ENCODE measurements around the gene MICAL2.

GRCh38 chr11:12193515-12194336, 83.3 kb downstream of the MICAL2 start:
- TF ChIP-seq CTCF (IDR thresholded peaks at IDR 0.05) = no peak
- no peak for TF ChIP-seq POLR2A (IDR thresholded peaks at IDR 0.05; ENCODE audit: low read depth)
- no peak for TF ChIP-seq POLR2AphosphoS5 (IDR thresholded peaks at IDR 0.05)
- no peak for TF ChIP-seq EP300 (IDR thresholded peaks at IDR 0.05)

Measured in esophagus muscularis mucosa (tissue), 4 donors.